HepG2 (cell line): ENCODE data around the gene ATG3. TPM values are rescaled to one million over a fixed set of nuclear protein-coding genes. Genes with fewer than 3 reads are reported as not detected.

Experiments used
- ATAC-seq: fragments of 200-7000 bp; cut with Tn5 transposase; 3 replicates; pipeline ENCODE4 v1.9.1; 2020; ENCODE audit warnings: mild to moderate bottlenecking, moderate library complexity
- BruUV-seq: library from RNA; stranded (reverse); fragments of 400-500 nt; replicated peaks from 2 replicates; lab custom pipeline; 2021; lab: Mats Ljungman, UMichigan
- CTCF ChIA-PET: fragments of 300-600 bp; formaldehyde crosslinking; extraction: SDS; loops from one replicate; lab custom pipeline; 2021; ENCODE audit warnings: low total read pairs, inconsistent platforms, low intra/inter-chr PET ratio; lab: Yijun Ruan, JAX
- POLR2A ChIA-PET: fragments of 350-600 bp; sonication (Branson Sonifier 250); formaldehyde crosslinking; loops from one replicate; lab custom pipeline; 2020; ENCODE audit warnings: antibody characterized with exemption, inconsistent platforms; lab: Yijun Ruan, JAX
- DNase-seq: peaks from one replicate; pipeline ENCODE4 v3.0.0-alpha.2; 2015; ENCODE audit warnings: low spot score
- FAIRE-seq: peaks from 3 replicates; lab custom pipeline; 2011; peaks lifted over from hg19 to GRCh38; lab: Jason Lieb, UNC
- H2AFZ ChIP-seq: one replicate; pipeline ENCODE4 v1.6.1; 2011; ENCODE audit warnings: low read length, inconsistent platforms
- H3K27ac ChIP-seq: fragments of 300-600 bp; 3 replicates; pipeline ENCODE4 v1.8.0; 2011; ENCODE audit warnings: mixed run types, mild to moderate bottlenecking, mixed read lengths, low read length, inconsistent platforms; ENCODE audit not compliant: insufficient read depth; ENCODE audit errors: extremely low read length
- H3K27me3 ChIP-seq, 2 experiments: fragments of 200-600 bp in 1 of 2; 2 replicates in 1 of 2; 3 replicates in 1 of 2; pipeline versions ENCODE4 v1.6.0 to v1.8.0; 2011; ENCODE audit warnings: low read length in 2 of 2, mild to moderate bottlenecking in 2 of 2, moderate library complexity in 2 of 2, inconsistent platforms in 1 of 2; ENCODE audit not compliant: insufficient read depth in 2 of 2, control insufficient read depth in 1 of 2
- H3K36me3 ChIP-seq, 2 experiments: fragments of 200-600 bp in 1 of 2; replicated peaks in 1 of 2; 2 replicates in 1 of 2; 3 replicates in 1 of 2; pipeline versions ENCODE4 v1.5.1 to v1.8.0; 2011; ENCODE audit warnings: low read length in 2 of 2, inconsistent platforms in 1 of 2; ENCODE audit not compliant: insufficient read depth in 2 of 2, control insufficient read depth in 1 of 2
- H3K4me1 ChIP-seq: 2 replicates; pipeline ENCODE4 v1.5.1; 2012; ENCODE audit warnings: low read length, inconsistent platforms; ENCODE audit not compliant: insufficient read depth
- H3K4me2 ChIP-seq: 2 replicates; pipeline ENCODE4 v1.6.0; 2011; ENCODE audit warnings: low read depth, low read length, inconsistent platforms
- H3K4me3 ChIP-seq, 3 experiments: fragments of 200-600 bp in 1 of 3; sonication (generic), shearing (Covaris generic) in 1 of 3; replicated peaks in 1 of 3; 2 replicates each; pipeline ENCODE4 v1.5.1; 2011 to 2016; ENCODE audit warnings: low read length in 3 of 3, inconsistent platforms in 2 of 3, low read depth in 2 of 3, mild to moderate bottlenecking in 2 of 3, control low read depth in 1 of 3, mixed read lengths in 1 of 3; ENCODE audit not compliant: insufficient read depth in 1 of 3
- H3K79me2 ChIP-seq: one replicate; pipeline ENCODE4 v1.6.1; 2011; ENCODE audit warnings: low read length, inconsistent platforms; ENCODE audit not compliant: insufficient read depth
- H3K9ac ChIP-seq: 2 replicates; pipeline ENCODE4 v1.6.0; 2011; ENCODE audit warnings: mild to moderate bottlenecking, low read depth, low read length, inconsistent platforms; ENCODE audit not compliant: insufficient read depth
- H3K9me3 ChIP-seq: 2 replicates; pipeline ENCODE4 v1.5.1; 2012; ENCODE audit warnings: mild to moderate bottlenecking, low read length
- H4K20me1 ChIP-seq: 2 replicates; pipeline ENCODE4 v1.6.0; 2011; ENCODE audit warnings: inconsistent platforms, mild to moderate bottlenecking, low read length, moderate library complexity; ENCODE audit not compliant: insufficient read depth
- GATAD2A ChIP-seq: IDR thresholded peaks from 2 replicates; pipeline ENCODE4 v1.6.1; 2016
- HNRNPK ChIP-seq: fragments of 200-400 bp; formaldehyde crosslinking; IDR thresholded peaks from 2 replicates; pipeline ENCODE4 v1.6.1; 2018; ENCODE audit warnings: low read length, low read depth, moderate library complexity, mild to moderate bottlenecking; ENCODE audit not compliant: poor library complexity, severe bottlenecking
- NAIF1 ChIP-seq: sonication (generic); formaldehyde crosslinking; IDR thresholded peaks from 2 replicates; pipeline ENCODE4 v1.5.0; 2020; ENCODE audit warnings: mild to moderate bottlenecking, missing genetic modification reagents, borderline replicate concordance
- NR0B2 ChIP-seq: sonication (generic); formaldehyde crosslinking; IDR thresholded peaks from 2 replicates; pipeline ENCODE4 v1.4.0; 2020; ENCODE audit warnings: mild to moderate bottlenecking, missing genetic modification reagents
- RORA ChIP-seq: sonication (generic); formaldehyde crosslinking; IDR thresholded peaks from 2 replicates; pipeline ENCODE4 v1.5.0; 2020; ENCODE audit warnings: mild to moderate bottlenecking, missing genetic modification reagents, moderate library complexity
- TGIF2 ChIP-seq: IDR thresholded peaks from 2 replicates; pipeline ENCODE4 v1.6.1; 2016; ENCODE audit warnings: control low read depth, missing compliant biosample characterization
- U2AF2 ChIP-seq: fragments of 200-400 bp; formaldehyde crosslinking; IDR thresholded peaks from 2 replicates; pipeline ENCODE4 v1.6.1; 2017; ENCODE audit warnings: low read depth, mild to moderate bottlenecking, low read length
- XBP1 ChIP-seq: sonication (generic); formaldehyde crosslinking; IDR thresholded peaks from 2 replicates; pipeline ENCODE4 v1.5.0; 2020; ENCODE audit warnings: missing genetic modification reagents
- YEATS2 ChIP-seq: sonication (generic); formaldehyde crosslinking; IDR thresholded peaks from 2 replicates; pipeline ENCODE4 v1.4.0; 2020; ENCODE audit warnings: missing genetic modification reagents, borderline replicate concordance
- ZNF260 ChIP-seq: sonication (generic); formaldehyde crosslinking; IDR thresholded peaks from 2 replicates; pipeline ENCODE4 v1.4.0; 2020; ENCODE audit warnings: missing genetic modification reagents, low read depth, mild to moderate bottlenecking, borderline replicate concordance
- ZNF580 ChIP-seq: IDR thresholded peaks from 2 replicates; pipeline ENCODE4 v1.6.1; 2016; ENCODE audit warnings: low read depth, borderline replicate concordance
- WGBS: methylation state at CpG from one replicate; pipeline ENCODE4 v1.1.6; 2017; ENCODE audit warnings: low lambda C conversion rate; 5-methylcytosine and 5-hydroxymethylcytosine counted together
- in situ Hi-C: cut with HindIII; loops from 2 replicates; pipeline ENCODE4 v1.10.0; 2017; ENCODE audit warnings: low pct_unique_long_range_greater_than_20kb; ENCODE audit not compliant: extremely low pct_ligation_motif_present
- intact Hi-C: fragments of 100-400 bp; cut with micrococcal nuclease; formaldehyde crosslinking; loops from one replicate; pipeline ENCODE4 v1.10.0; 2022; ENCODE audit not compliant: unreplicated experiment
- polyA plus RNA-seq, 8 experiments: library from polyadenylated mRNA; depleted of rRNA in 3 of 8; stranded (reverse) in 7 of 8; unstranded in 1 of 8; fragments of >200 nt; fragmentation: Illumina TruSeq in 4 of 8; extraction: Trizol in 4 of 8; gene quantifications; 2 replicates each; pipeline versions ENCODE4 v1.2.1 to v1.2.3, GENCODE V29; 2011 to 2016; ENCODE audit warnings: low read depth in 4 of 8, missing spikeins in 1 of 8, mixed read lengths in 1 of 8; ENCODE audit not compliant: insufficient read depth in 1 of 8
- total RNA-seq, 5 experiments: library from RNA; depleted of rRNA; stranded (reverse); fragments of >200 nt; fragmentation: Illumina TruSeq; extraction: Trizol; gene quantifications; 2 replicates each; pipeline ENCODE4 v1.2.3, GENCODE V29; 2016; ENCODE audit warnings: low read depth in 1 of 5
- TF ChIP-seq, protein P1 (sequence below): IDR thresholded peaks from 2 replicates; pipeline ENCODE4 v1.6.1; 2016; ENCODE audit warnings: low read depth, control low read depth
- TF ChIP-seq, protein P2 (sequence below): sonication (generic); formaldehyde crosslinking; conservative IDR thresholded peaks from 2 replicates; pipeline ENCODE4 v1.8.0; 2022; ENCODE audit warnings: mild to moderate bottlenecking, moderate library complexity, missing genetic modification reagents

The ATG3 gene
- total and polyA plus RNA-seq, 2 of the 13 experiments (the other 11 are each of a cell fraction or from before 2014, with no cell fraction given) = 19.6 to 34.8 TPM

DNA sequence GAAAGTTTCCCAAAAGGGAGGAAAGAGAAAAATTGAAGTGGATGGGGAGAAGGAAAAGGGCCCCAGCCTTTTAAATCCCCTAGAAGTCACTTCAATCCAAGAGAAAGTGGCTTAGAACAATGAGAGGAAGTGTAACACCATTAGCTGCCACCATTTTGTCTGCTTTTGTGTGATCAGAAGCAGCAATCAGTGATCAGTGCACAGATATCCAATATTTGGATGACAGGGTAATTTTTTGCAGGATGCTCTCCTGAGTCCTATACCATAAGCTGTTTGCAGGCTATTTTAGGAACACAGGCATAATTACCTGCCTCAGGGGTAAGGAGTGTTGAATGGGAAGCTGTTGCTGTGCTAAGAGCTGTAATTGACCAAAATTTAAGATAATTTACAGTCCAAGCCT lies 31.5 kb upstream of the ATG3 start (continued):
- no peak for TF ChIP-seq HNRNPK
- no peak for TF ChIP-seq ZNF260 (CRISPR knock-in tag)

DNA sequence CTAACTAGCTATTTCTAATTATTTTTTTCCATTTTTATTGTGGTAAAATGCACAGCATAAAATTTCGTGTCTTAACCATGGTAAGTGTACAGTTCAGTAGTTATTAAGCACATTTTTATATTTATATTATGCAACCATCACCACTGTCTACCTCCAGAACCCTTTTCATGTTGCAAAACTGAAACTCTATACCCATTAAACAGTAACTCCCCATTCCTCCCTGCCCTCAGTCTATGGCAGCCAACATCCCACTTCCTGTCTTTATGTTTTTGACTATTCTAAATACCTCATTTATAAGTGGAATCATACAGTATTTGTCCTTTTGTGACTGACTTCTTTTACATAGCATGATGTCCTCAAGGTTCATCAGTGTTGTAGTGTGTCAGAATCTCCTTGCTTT lies 25.6 kb upstream of the ATG3 start:
- WGBS = 86% methylated on average over 1 of the region's 1 CpG
- no peaks in the 10 kb centered on the region for H3K9me3 ChIP-seq
- in situ Hi-C loops = no loop called here
- H3K9ac ChIP-seq = no peak overlapping the region
- no peak overlapping the region for H3K4me3 ChIP-seq
- H3K4me1 ChIP-seq = no peaks in the 10 kb centered on the region
- peaks cover 5 to 7% of the 10 kb centered on the region in 2 experiments; a peak in 3 of 5 replicates for H3K36me3 ChIP-seq
- no peak overlapping the region for H3K4me2 ChIP-seq
- ChIA-PET CTCF (no interaction called here), POLR2A (no interaction called here)
- H3K79me2 ChIP-seq = no peaks in the 10 kb centered on the region
- no peak overlapping the region for H3K27ac ChIP-seq
- no peaks in the 10 kb centered on the region for H4K20me1 ChIP-seq
- no TSS peak for BruUV-seq
- intact Hi-C loops = no loop called here
- FAIRE-seq = no peak
- DNase-seq = no peak
- no peaks in the 10 kb centered on the region for H3K27me3 ChIP-seq
- H2AFZ ChIP-seq = no peak overlapping the region
- no peak for ATAC-seq
- TF ChIP-seq ZNF580 (CRISPR knock-in tag) = no peak
- TF ChIP-seq U2AF2 = no peak
- no peak for TF ChIP-seq NR0B2
- no peak for TF ChIP-seq GATAD2A (CRISPR knock-in tag)
- no peak for TF ChIP-seq YEATS2 (CRISPR knock-in tag)
- no peak for TF ChIP-seq XBP1 (CRISPR knock-in tag)
- TF ChIP-seq RORA (CRISPR knock-in tag) = no peak
- TF ChIP-seq, protein P1, sequence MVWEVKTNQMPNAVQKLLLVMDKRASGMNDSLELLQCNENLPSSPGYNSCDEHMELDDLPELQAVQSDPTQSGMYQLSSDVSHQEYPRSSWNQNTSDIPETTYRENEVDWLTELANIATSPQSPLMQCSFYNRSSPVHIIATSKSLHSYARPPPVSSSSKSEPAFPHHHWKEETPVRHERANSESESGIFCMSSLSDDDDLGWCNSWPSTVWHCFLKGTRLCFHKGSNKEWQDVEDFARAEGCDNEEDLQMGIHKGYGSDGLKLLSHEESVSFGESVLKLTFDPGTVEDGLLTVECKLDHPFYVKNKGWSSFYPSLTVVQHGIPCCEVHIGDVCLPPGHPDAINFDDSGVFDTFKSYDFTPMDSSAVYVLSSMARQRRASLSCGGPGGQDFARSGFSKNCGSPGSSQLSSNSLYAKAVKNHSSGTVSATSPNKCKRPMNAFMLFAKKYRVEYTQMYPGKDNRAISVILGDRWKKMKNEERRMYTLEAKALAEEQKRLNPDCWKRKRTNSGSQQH = no peak
- TF ChIP-seq, protein P2, sequence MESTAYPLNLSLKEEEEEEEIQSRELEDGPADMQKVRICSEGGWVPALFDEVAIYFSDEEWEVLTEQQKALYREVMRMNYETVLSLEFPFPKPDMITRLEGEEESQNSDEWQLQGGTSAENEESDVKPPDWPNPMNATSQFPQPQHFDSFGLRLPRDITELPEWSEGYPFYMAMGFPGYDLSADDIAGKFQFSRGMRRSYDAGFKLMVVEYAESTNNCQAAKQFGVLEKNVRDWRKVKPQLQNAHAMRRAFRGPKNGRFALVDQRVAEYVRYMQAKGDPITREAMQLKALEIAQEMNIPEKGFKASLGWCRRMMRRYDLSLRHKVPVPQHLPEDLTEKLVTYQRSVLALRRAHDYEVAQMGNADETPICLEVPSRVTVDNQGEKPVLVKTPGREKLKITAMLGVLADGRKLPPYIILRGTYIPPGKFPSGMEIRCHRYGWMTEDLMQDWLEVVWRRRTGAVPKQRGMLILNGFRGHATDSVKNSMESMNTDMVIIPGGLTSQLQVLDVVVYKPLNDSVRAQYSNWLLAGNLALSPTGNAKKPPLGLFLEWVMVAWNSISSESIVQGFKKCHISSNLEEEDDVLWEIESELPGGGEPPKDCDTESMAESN (CRISPR knock-in tag) = no peak
- TF ChIP-seq NAIF1 (CRISPR knock-in tag) = no peak
- no peak for TF ChIP-seq TGIF2 (CRISPR knock-in tag)
